Lower lobe of right lung (tissue), 2 donors: ENCODE results near the gene SETD2. TPM values are rescaled to one million over a fixed set of nuclear protein-coding genes. Genes with fewer than 3 reads are reported as not detected.

Experiments used
- ATAC-seq, 2 donors: fragments of 200-7000 bp; cut with Tn5 transposase; one replicate each; pipeline ENCODE4 v1.9.1; 2020 to 2022; ENCODE audit warnings: mild to moderate bottlenecking in 2 of 2, moderate library complexity in 2 of 2
- DNase-seq: peaks from one replicate; pipeline ENCODE4 v3.0.0-alpha.2; 2020
- H3K27ac ChIP-seq: fragments of 200-600 bp; one replicate; pipeline ENCODE4 v1.8.0; 2022
- H3K27me3 ChIP-seq: fragments of 200-600 bp; one replicate; pipeline ENCODE4 v1.8.0; 2022; ENCODE audit warnings: low read depth
- H3K36me3 ChIP-seq: fragments of 200-600 bp; one replicate; pipeline ENCODE4 v1.8.0; 2022; ENCODE audit warnings: mild to moderate bottlenecking
- H3K4me1 ChIP-seq: fragments of 200-600 bp; one replicate; pipeline ENCODE4 v1.8.0; 2022
- H3K4me3 ChIP-seq: fragments of 200-600 bp; one replicate; pipeline ENCODE4 v1.8.0; 2022; ENCODE audit warnings: mild to moderate bottlenecking
- H3K9me3 ChIP-seq: fragments of 200-600 bp; one replicate; pipeline ENCODE4 v1.8.0; 2022
- CTCF ChIP-seq: fragments of 200-600 bp; IDR thresholded peaks from one replicate; pipeline ENCODE4 v1.8.0; 2022; ENCODE audit warnings: antibody characterized with exemption, mild to moderate bottlenecking
- intact Hi-C: fragments of 100-400 bp; cut with DNase I; formaldehyde crosslinking; loops from one replicate; pipeline ENCODE4 v1.11.0; 2022
- total RNA-seq: library from RNA; stranded (reverse); fragmentation: NEBNext Ultra II Directional; extraction: Animal tissue kit (Norgen Biotek cat#: 25700); gene quantifications from one replicate; pipeline ENCODE4 v1.2.1, GENCODE V29; 2021
- donor health status: DM: no; HTN: yes; CAD: no; lungs with severe emphysema.

Gene SETD2
- total RNA-seq, 1 donor from 2014 or later = 47.9 TPM

GRCh38 chr3:46992231-46992630 is 171.7 kb downstream of the SETD2 start:
- H3K27me3 ChIP-seq = no peaks in the 10 kb centered on the region
- peaks cover 71% of the 10 kb centered on the region for H3K36me3 ChIP-seq
- H3K27ac ChIP-seq = no peak overlapping the region
- DNase-seq (peak; percentile 23), ATAC-seq (no peak)
- peaks cover 29% of the 10 kb centered on the region for H3K4me1 ChIP-seq
- H3K4me3 ChIP-seq = no peak overlapping the region
- no peaks in the 10 kb centered on the region for H3K9me3 ChIP-seq
- intact Hi-C loops = no loop called here
- no peak for TF ChIP-seq CTCF

GRCh38 chr3:46991406-46992165 is 172.3 kb downstream of the SETD2 start:
- no peak overlapping the region for H3K4me3 ChIP-seq
- no peak for TF ChIP-seq CTCF
- peak; percentile 36 for DNase-seq
- peaks cover 35% of the 10 kb centered on the region for H3K4me1 ChIP-seq
- H3K36me3 ChIP-seq = peaks cover 65% of the 10 kb centered on the region
- no peak overlapping the region for H3K27ac ChIP-seq
- H3K9me3 ChIP-seq = no peaks in the 10 kb centered on the region
- intact Hi-C loops = no loop called here
- H3K27me3 ChIP-seq = no peaks in the 10 kb centered on the region
- no peak for ATAC-seq

GRCh38 chr3:46990573-46991374 is 173.1 kb downstream of the SETD2 start:
- Histone ChIP-seq H3K4me3 (no peak overlapping the region), H3K4me1 (peaks cover 43% of the 10 kb centered on the region), H3K9me3 (no peaks in the 10 kb centered on the region), H3K27me3 (no peaks in the 10 kb centered on the region), H3K36me3 (peaks cover 57% of the 10 kb centered on the region), H3K27ac (peak overlapping the region; percentile 18)
- ATAC-seq (peak; percentile 14 to 18), DNase-seq (peak; percentile 79)
- no peak for TF ChIP-seq CTCF
- intact Hi-C loops = no loop called here

- H3K27ac ChIP-seq = peak overlapping the region; percentile 66
- H3K9me3 ChIP-seq = no peaks in the 10 kb centered on the region
- H3K4me3 ChIP-seq = peak overlapping the region; percentile 14
- ATAC-seq = no peak
- peaks cover 58% of the 10 kb centered on the region for H3K4me1 ChIP-seq
- H3K27me3 ChIP-seq = no peaks in the 10 kb centered on the region
- intact Hi-C loops = no loop called here
- TF ChIP-seq CTCF = no peak
- no peak for DNase-seq
- H3K36me3 ChIP-seq = peaks cover 45% of the 10 kb centered on the region
These were observed 174.6 kb downstream of the SETD2 start for GRCh38 chr3:46989146-46989810.

- H3K4me1 ChIP-seq = peaks cover 58% of the 10 kb centered on the region
- no peak for ATAC-seq
- no peaks in the 10 kb centered on the region for H3K9me3 ChIP-seq
- TF ChIP-seq CTCF = no peak
- DNase-seq = no peak
- peak overlapping the region; percentile 66 for H3K27ac ChIP-seq
- intact Hi-C loops = no loop called here
- H3K27me3 ChIP-seq = no peaks in the 10 kb centered on the region
- H3K36me3 ChIP-seq = peaks cover 38% of the 10 kb centered on the region
- H3K4me3 ChIP-seq = peak overlapping the region; percentile 14
These were observed 175.3 kb downstream of the SETD2 start for GRCh38 chr3:46988616-46989015.
